ENCODE data around the gene SPOPL. TPM values are rescaled to one million over a fixed set of nuclear protein-coding genes. Genes with fewer than 3 reads are reported as not detected.
"Not testable (repeated sequence)": the region's sequence is repeated elsewhere in the genome, so short reads cannot be mapped to it uniquely, and the experiment has no call there.

The SPOPL gene
- total RNA-seq, 4 donors from 2014 or later = 18.8 to 28.1 (median 21.9) TPM

DNA sequence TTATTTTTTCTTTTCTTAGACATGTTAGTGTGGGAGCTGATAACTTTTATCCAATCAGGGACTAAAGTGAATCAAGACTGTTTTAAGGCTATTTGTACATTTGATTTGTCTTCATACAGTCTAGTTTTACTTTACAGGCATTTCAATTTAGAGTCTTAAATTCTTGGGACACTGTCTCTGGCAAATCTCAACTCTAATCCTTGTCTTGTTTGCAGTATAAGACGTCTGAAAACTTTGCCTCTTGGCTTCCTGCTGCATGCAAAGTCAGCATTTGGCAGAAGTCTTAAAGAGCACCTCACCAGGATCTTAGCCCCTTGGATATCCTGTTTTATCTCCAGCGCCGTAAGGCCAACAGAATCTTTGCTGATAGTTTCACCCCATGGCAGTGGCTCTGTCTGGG lies 30.3 kb downstream of the SPOPL start:
- no peak for DNase-seq
- no peaks in the 10 kb centered on the region for H3K36me3 ChIP-seq
- H3K27me3 ChIP-seq = no peaks in the 10 kb centered on the region
- TF ChIP-seq POLR2A (IDR thresholded peaks at IDR 0.05) = no peak
- TF ChIP-seq CTCF (IDR thresholded peaks at IDR 0.05) = no peak
- peaks cover 0 to 7% (median 1%) of the 10 kb centered on the region in 4 donors for H3K4me1 ChIP-seq
- H3K27ac ChIP-seq = no peak overlapping the region
- no peaks in the 10 kb centered on the region for H3K9me3 ChIP-seq
- H3K4me3 ChIP-seq = no peak overlapping the region

- Histone ChIP-seq H3K4me1 (peaks cover 0 to 15% (median 1%) of the 10 kb centered on the region in 4 donors), H3K4me3 (no peak overlapping the region), H3K36me3 (no peaks in the 10 kb centered on the region), H3K27me3 (no peaks in the 10 kb centered on the region), H3K27ac (no peak overlapping the region), H3K9me3 (peaks cover 0 to 3% (median 0%) of the 10 kb centered on the region in 4 donors)
- no peak for DNase-seq
- no peak for TF ChIP-seq CTCF (IDR thresholded peaks at IDR 0.05)
- TF ChIP-seq POLR2A (IDR thresholded peaks at IDR 0.05) = no peak
Observed at GRCh38 chr2:138534791-138535190, 33.2 kb downstream of the SPOPL start.

- DNase-seq = no peak
- Histone ChIP-seq H3K27ac (no peak overlapping the region), H3K4me1 (peaks cover 0 to 15% (median 1%) of the 10 kb centered on the region in 4 donors), H3K36me3 (no peaks in the 10 kb centered on the region), H3K27me3 (no peaks in the 10 kb centered on the region), H3K9me3 (peaks cover 0 to 3% (median 0%) of the 10 kb centered on the region in 4 donors), H3K4me3 (no peak overlapping the region)
- TF ChIP-seq POLR2A (IDR thresholded peaks at IDR 0.05) (no peak), CTCF (IDR thresholded peaks at IDR 0.05) (no peak)
Observed at GRCh38 chr2:138536302-138536701, 34.7 kb downstream of the SPOPL start.

GRCh38 chr2:138536740-138537139 lies 35.2 kb downstream of the SPOPL start:
- Histone ChIP-seq H3K27ac (no peak overlapping the region), H3K4me3 (no peak overlapping the region), H3K9me3 (peaks cover 0 to 3% (median 0%) of the 10 kb centered on the region in 4 donors), H3K36me3 (no peaks in the 10 kb centered on the region), H3K27me3 (no peaks in the 10 kb centered on the region), H3K4me1 (peaks cover 0 to 15% (median under 1%) of the 10 kb centered on the region in 4 donors)
- DNase-seq = no peak
- TF ChIP-seq CTCF (IDR thresholded peaks at IDR 0.05) (no peak), POLR2A (IDR thresholded peaks at IDR 0.05) (no peak)

- no peak overlapping the region for H3K27ac ChIP-seq
- DNase-seq = no peak
- TF ChIP-seq CTCF (IDR thresholded peaks at IDR 0.05) = no peak
- no peak for TF ChIP-seq POLR2A (IDR thresholded peaks at IDR 0.05)
- H3K27me3 ChIP-seq = no peaks in the 10 kb centered on the region
- H3K9me3 ChIP-seq = peaks cover 0 to 3% (median 0%) of the 10 kb centered on the region in 4 donors
- peaks cover 0 to 15% (median 0%) of the 10 kb centered on the region in 4 donors for H3K4me1 ChIP-seq
- H3K4me3 ChIP-seq = no peak overlapping the region
- H3K36me3 ChIP-seq = no peaks in the 10 kb centered on the region
Observed at GRCh38 chr2:138537170-138537915, 35.8 kb downstream of the SPOPL start.

DNA sequence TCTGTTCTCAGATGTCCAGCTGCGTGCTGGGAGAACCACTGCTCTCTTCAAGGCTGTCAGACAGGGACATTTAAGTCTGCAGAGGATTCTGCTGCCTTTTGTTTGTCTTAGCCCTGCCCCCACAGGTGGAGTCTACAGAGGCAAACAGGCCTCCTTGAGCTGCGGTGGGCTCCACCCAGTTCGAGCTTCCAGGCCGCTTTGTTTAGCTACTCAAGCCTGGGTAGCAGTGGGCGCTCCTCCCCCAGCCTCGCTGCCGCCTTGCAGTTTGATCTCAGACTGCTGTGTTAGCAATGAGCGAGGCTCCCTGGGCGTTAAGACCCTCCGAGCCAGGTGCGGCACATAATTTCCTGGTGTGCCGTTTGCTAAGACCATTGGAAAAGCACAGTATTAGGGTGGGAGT lies 42.6 kb downstream of the SPOPL start:
- H3K9me3 ChIP-seq, H3K27me3 ChIP-seq, H3K36me3 ChIP-seq, H3K27ac ChIP-seq, H3K4me3 ChIP-seq, DNase-seq, H3K4me1 ChIP-seq: not testable (repeated sequence)

All from Peyer's patch (tissue), 4 donors.